Measurements from ENCODE around the gene TMED4. TPM values are rescaled to one million over a fixed set of nuclear protein-coding genes. Genes with fewer than 3 reads are reported as not detected.

TMED4 gene
- total and polyA plus RNA-seq, 10 of the 15 experiments (the other 5 are each of a cell fraction or from before 2014, with no cell fraction given), result 20.8 to 71.3 (median 51.0) TPM

DNA sequence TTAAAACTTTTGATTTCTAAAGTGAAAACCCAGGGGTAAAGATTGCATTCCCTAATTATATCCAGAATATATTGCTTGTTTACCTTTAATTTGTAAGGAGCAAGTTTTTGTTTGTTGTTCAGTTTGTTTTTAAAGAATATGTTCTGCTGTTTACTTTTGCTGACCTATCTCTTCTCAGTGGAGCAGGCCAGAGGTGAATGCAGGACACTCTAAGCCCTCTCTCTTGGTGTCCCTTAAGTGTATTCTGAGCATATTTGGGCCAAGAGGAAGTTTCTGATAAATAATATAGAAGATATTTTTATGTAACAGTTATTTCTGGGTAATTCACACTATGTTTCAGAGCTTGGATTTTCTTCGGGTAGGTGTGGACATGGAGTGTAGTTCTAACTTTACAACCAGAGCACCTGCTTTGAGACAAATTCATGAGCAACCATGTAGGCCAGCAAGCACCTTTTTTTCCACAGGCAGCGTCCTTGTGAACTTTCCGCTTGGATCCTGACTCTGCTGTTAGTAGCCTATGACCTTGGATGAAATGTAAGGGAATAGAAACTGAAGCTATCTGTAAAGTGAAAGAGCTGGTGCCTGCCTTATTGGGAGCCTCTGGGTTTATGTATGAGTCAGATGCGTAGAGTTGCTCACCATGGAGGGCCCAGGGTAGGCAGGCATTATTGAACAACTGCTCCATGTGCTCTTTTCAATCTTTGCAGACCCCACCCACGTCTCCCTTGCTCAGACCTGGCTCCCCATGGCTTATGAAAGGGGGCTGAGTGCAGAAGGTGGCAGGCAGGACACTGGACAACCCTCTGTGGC, 40.5 kb upstream of the TMED4 start (continued):
- no peak for TF ChIP-seq BHLHE40 (IDR thresholded peaks at IDR 0.05; ENCODE audit: borderline replicate concordance in 1 of 2, low read depth in 2 of 2, low read length in 1 of 2)
- TF ChIP-seq SIX5 (IDR thresholded peaks at IDR 0.05; ENCODE audit: low read depth, low read length, severe bottlenecking), result no peak
- TF ChIP-seq SMAD1 (IDR thresholded peaks at IDR 0.05; ENCODE audit: low read depth, partially characterized antibody), result no peak
- TF ChIP-seq MEF2B (IDR thresholded peaks at IDR 0.05; ENCODE audit: partially characterized antibody, poor library complexity, severe bottlenecking), result no peak
- TF ChIP-seq NFYA (IDR thresholded peaks at IDR 0.05; ENCODE audit: borderline replicate concordance, low read depth, low read length), result no peak
- TF ChIP-seq YBX1 (IDR thresholded peaks at IDR 0.05), result no peak
- no peak for TF ChIP-seq RCOR1 (conservative IDR thresholded peaks at IDR 0.05; ENCODE audit: low read depth, low read length)
- TF ChIP-seq NR2C2 (IDR thresholded peaks at IDR 0.05; ENCODE audit: borderline replicate concordance, control insufficient read depth, insufficient read length, low read depth), result no peak
- TF ChIP-seq FOXM1 (IDR thresholded peaks at IDR 0.05; ENCODE audit: low read depth, low read length), result no peak
- no peak for TF ChIP-seq ZNF207 (IDR thresholded peaks at IDR 0.05; ENCODE audit: borderline replicate concordance)
- TF ChIP-seq, protein P1, sequence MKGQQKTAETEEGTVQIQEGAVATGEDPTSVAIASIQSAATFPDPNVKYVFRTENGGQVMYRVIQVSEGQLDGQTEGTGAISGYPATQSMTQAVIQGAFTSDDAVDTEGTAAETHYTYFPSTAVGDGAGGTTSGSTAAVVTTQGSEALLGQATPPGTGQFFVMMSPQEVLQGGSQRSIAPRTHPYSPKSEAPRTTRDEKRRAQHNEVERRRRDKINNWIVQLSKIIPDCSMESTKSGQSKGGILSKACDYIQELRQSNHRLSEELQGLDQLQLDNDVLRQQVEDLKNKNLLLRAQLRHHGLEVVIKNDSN (IDR thresholded peaks at IDR 0.05; ENCODE audit: borderline replicate concordance, extremely low read length, insufficient read depth, low read depth, low read length), result no peak
- peak in 1 of 2 experiments; percentile 62; a peak in 1 of 4 replicates for TF ChIP-seq SRF (IDR thresholded peaks at IDR 0.05; ENCODE audit: low read depth in 2 of 2, low read length in 2 of 2)
- TF ChIP-seq POLR2AphosphoS5 (IDR thresholded peaks at IDR 0.05; ENCODE audit: low read length), result no peak
- TF ChIP-seq, protein P2, sequence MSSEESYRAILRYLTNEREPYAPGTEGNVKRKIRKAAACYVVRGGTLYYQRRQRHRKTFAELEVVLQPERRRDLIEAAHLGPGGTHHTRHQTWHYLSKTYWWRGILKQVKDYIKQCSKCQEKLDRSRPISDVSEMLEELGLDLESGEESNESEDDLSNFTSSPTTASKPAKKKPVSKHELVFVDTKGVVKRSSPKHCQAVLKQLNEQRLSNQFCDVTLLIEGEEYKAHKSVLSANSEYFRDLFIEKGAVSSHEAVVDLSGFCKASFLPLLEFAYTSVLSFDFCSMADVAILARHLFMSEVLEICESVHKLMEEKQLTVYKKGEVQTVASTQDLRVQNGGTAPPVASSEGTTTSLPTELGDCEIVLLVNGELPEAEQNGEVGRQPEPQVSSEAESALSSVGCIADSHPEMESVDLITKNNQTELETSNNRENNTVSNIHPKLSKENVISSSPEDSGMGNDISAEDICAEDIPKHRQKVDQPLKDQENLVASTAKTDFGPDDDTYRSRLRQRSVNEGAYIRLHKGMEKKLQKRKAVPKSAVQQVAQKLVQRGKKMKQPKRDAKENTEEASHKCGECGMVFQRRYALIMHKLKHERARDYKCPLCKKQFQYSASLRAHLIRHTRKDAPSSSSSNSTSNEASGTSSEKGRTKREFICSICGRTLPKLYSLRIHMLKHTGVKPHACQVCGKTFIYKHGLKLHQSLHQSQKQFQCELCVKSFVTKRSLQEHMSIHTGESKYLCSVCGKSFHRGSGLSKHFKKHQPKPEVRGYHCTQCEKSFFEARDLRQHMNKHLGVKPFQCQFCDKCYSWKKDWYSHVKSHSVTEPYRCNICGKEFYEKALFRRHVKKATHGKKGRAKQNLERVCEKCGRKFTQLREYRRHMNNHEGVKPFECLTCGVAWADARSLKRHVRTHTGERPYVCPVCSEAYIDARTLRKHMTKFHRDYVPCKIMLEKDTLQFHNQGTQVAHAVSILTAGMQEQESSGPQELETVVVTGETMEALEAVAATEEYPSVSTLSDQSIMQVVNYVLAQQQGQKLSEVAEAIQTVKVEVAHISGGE (CRISPR knock-in tag; IDR thresholded peaks at IDR 0.05), result no peak
- TF ChIP-seq KLF5 (IDR thresholded peaks at IDR 0.05; ENCODE audit: partially characterized antibody), result no peak
- TF ChIP-seq, protein P3, sequence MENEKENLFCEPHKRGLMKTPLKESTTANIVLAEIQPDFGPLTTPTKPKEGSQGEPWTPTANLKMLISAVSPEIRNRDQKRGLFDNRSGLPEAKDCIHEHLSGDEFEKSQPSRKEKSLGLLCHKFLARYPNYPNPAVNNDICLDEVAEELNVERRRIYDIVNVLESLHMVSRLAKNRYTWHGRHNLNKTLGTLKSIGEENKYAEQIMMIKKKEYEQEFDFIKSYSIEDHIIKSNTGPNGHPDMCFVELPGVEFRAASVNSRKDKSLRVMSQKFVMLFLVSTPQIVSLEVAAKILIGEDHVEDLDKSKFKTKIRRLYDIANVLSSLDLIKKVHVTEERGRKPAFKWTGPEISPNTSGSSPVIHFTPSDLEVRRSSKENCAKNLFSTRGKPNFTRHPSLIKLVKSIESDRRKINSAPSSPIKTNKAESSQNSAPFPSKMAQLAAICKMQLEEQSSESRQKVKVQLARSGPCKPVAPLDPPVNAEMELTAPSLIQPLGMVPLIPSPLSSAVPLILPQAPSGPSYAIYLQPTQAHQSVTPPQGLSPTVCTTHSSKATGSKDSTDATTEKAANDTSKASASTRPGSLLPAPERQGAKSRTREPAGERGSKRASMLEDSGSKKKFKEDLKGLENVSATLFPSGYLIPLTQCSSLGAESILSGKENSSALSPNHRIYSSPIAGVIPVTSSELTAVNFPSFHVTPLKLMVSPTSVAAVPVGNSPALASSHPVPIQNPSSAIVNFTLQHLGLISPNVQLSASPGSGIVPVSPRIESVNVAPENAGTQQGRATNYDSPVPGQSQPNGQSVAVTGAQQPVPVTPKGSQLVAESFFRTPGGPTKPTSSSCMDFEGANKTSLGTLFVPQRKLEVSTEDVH (IDR thresholded peaks at IDR 0.05; ENCODE audit: low read depth, partially characterized antibody), result no peak
- no peak for TF ChIP-seq ZBED1 (IDR thresholded peaks at IDR 0.05; ENCODE audit: borderline replicate concordance)
- TF ChIP-seq, protein P4, sequence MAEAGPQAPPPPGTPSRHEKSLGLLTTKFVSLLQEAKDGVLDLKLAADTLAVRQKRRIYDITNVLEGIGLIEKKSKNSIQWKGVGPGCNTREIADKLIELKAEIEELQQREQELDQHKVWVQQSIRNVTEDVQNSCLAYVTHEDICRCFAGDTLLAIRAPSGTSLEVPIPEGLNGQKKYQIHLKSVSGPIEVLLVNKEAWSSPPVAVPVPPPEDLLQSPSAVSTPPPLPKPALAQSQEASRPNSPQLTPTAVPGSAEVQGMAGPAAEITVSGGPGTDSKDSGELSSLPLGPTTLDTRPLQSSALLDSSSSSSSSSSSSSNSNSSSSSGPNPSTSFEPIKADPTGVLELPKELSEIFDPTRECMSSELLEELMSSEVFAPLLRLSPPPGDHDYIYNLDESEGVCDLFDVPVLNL (IDR thresholded peaks at IDR 0.05; ENCODE audit: low read depth, low read length), result no peak
- no peak for TF ChIP-seq GABPA (IDR thresholded peaks at IDR 0.05; ENCODE audit: low read depth)
